Ishikawa (cell line): ENCODE data around the gene EPHA8.

Source experiments
- CEBPB ChIP-seq: IDR thresholded peaks from 2 replicates; pipeline ENCODE4 v1.6.1; 2012
- CREB1 ChIP-seq: IDR thresholded peaks from 2 replicates; pipeline ENCODE4 v1.6.1; 2012; ENCODE audit warnings: low read depth
- EGR1 ChIP-seq: IDR thresholded peaks from 2 replicates; pipeline ENCODE4 v1.6.1; 2012
- EP300 ChIP-seq: IDR thresholded peaks from 2 replicates; pipeline ENCODE4 v1.6.1; 2012; ENCODE audit warnings: borderline replicate concordance
- FOXM1 ChIP-seq: IDR thresholded peaks from 2 replicates; pipeline ENCODE4 v1.6.1; 2012; ENCODE audit warnings: low read depth, borderline replicate concordance
- NFIC ChIP-seq: IDR thresholded peaks from 2 replicates; pipeline ENCODE4 v1.6.1; 2012
- RAD21 ChIP-seq: IDR thresholded peaks from 2 replicates; pipeline ENCODE4 v1.6.1; 2012; ENCODE audit warnings: low read depth
- TAF1 ChIP-seq: IDR thresholded peaks from 2 replicates; pipeline ENCODE4 v1.6.1; 2012; ENCODE audit warnings: low read depth, mild to moderate bottlenecking
- TEAD4 ChIP-seq: IDR thresholded peaks from 2 replicates; pipeline ENCODE4 v1.6.1; 2012
- YY1 ChIP-seq: IDR thresholded peaks from 2 replicates; pipeline ENCODE4 v1.6.1; 2012; ENCODE audit warnings: low read depth
- ZBTB7A ChIP-seq: IDR thresholded peaks from 2 replicates; pipeline ENCODE4 v1.6.1; 2012; ENCODE audit warnings: low read depth
- TF ChIP-seq, protein P1 (sequence below): IDR thresholded peaks from 2 replicates; pipeline ENCODE4 v1.6.1; 2012; ENCODE audit warnings: low read depth, mild to moderate bottlenecking
- TF ChIP-seq, protein P2 (sequence below): IDR thresholded peaks from 2 replicates; pipeline ENCODE4 v1.6.1; 2012
- TF ChIP-seq, protein P3 (sequence below): IDR thresholded peaks from 2 replicates; pipeline ENCODE4 v1.6.1; 2012

DNA sequence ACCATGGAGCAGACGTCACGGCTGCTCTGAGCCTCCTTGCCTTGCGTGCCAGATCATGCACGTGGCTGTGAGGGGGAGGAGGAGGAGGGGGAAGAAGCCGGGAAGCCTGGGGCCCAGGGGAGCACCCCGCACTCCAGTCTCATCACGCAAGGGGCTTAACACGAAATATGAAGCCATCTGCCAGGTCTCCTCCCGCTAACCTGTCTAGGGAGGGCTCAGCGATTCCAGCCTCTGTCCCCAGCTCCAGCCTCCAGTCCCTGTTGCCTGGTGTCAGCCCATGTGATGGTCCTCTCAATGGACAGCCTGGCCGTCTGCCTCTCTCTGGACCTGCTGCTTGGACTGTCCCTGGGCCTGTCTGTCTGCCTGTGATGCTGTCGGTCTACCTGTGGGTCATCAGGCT lies 50.7 kb downstream of the EPHA8 start:
- TF ChIP-seq, protein P1, sequence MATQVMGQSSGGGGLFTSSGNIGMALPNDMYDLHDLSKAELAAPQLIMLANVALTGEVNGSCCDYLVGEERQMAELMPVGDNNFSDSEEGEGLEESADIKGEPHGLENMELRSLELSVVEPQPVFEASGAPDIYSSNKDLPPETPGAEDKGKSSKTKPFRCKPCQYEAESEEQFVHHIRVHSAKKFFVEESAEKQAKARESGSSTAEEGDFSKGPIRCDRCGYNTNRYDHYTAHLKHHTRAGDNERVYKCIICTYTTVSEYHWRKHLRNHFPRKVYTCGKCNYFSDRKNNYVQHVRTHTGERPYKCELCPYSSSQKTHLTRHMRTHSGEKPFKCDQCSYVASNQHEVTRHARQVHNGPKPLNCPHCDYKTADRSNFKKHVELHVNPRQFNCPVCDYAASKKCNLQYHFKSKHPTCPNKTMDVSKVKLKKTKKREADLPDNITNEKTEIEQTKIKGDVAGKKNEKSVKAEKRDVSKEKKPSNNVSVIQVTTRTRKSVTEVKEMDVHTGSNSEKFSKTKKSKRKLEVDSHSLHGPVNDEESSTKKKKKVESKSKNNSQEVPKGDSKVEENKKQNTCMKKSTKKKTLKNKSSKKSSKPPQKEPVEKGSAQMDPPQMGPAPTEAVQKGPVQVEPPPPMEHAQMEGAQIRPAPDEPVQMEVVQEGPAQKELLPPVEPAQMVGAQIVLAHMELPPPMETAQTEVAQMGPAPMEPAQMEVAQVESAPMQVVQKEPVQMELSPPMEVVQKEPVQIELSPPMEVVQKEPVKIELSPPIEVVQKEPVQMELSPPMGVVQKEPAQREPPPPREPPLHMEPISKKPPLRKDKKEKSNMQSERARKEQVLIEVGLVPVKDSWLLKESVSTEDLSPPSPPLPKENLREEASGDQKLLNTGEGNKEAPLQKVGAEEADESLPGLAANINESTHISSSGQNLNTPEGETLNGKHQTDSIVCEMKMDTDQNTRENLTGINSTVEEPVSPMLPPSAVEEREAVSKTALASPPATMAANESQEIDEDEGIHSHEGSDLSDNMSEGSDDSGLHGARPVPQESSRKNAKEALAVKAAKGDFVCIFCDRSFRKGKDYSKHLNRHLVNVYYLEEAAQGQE: no peak
- no peak for TF ChIP-seq YY1
- no peak for TF ChIP-seq NFIC
- no peak for TF ChIP-seq CEBPB
- no peak for TF ChIP-seq FOXM1
- TF ChIP-seq ZBTB7A: no peak
- no peak for TF ChIP-seq TEAD4
- no peak for TF ChIP-seq RAD21
- TF ChIP-seq, protein P2, sequence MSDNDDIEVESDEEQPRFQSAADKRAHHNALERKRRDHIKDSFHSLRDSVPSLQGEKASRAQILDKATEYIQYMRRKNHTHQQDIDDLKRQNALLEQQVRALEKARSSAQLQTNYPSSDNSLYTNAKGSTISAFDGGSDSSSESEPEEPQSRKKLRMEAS: no peak
- TF ChIP-seq EP300: no peak
- no peak for TF ChIP-seq CREB1
- no peak for TF ChIP-seq TAF1
- no peak for TF ChIP-seq EGR1
- TF ChIP-seq, protein P3, sequence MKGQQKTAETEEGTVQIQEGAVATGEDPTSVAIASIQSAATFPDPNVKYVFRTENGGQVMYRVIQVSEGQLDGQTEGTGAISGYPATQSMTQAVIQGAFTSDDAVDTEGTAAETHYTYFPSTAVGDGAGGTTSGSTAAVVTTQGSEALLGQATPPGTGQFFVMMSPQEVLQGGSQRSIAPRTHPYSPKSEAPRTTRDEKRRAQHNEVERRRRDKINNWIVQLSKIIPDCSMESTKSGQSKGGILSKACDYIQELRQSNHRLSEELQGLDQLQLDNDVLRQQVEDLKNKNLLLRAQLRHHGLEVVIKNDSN: no peak
